Measurements from ENCODE around the gene NELFB. TPM values are rescaled to one million over a fixed set of nuclear protein-coding genes. Genes with fewer than 3 reads are reported as not detected.

NELFB gene
- total and polyA plus RNA-seq, 9 of the 15 experiments (the other 6 are each of a cell fraction or from before 2014, with no cell fraction given): 0.24 to 84.0 (median 29.7) TPM

GRCh38 chr9:137277329-137278041 lies 22.4 kb downstream of the NELFB start, which contains the start of gene TOR4A (continued):
- peak; percentile 36; the same call in 1 of the 2 replicates for TF ChIP-seq NR4A1 (CRISPR knock-in tag; IDR thresholded peaks at IDR 0.05)
- no peak; the same call in 1 of the 2 replicates for TF ChIP-seq NR4A1 (tag; IDR thresholded peaks at IDR 0.05)
- no peak for TF ChIP-seq MITF (IDR thresholded peaks at IDR 0.05)
- TF ChIP-seq FOXJ3 (CRISPR knock-in tag; IDR thresholded peaks at IDR 0.05): no peak
- TF ChIP-seq SMAD2 (IDR thresholded peaks at IDR 0.05; ENCODE audit: low read depth, low read length): no peak
- 0 out of 2 replicates have a peak, but pooled peaks have one; percentile 51 for TF ChIP-seq KLF6 (CRISPR knock-in tag; IDR thresholded peaks at IDR 0.05; ENCODE audit: borderline replicate concordance)
- peak; percentile 75 for TF ChIP-seq JUND (IDR thresholded peaks at IDR 0.05; ENCODE audit: borderline replicate concordance, low read depth, low read length)
- peak; percentile 57; the same call in 1 of the 3 replicates for TF ChIP-seq JUND (tag; IDR thresholded peaks at IDR 0.05; ENCODE audit: borderline replicate concordance, low read depth, low read length)
- TF ChIP-seq CHAMP1 (IDR thresholded peaks at IDR 0.05): no peak
- no peak for TF ChIP-seq CBFA2T3 (IDR thresholded peaks at IDR 0.05)
- TF ChIP-seq FOXK1 (CRISPR knock-in tag; IDR thresholded peaks at IDR 0.05; ENCODE audit: borderline replicate concordance): no peak
- peak; percentile 56 for TF ChIP-seq MBD2 (IDR thresholded peaks at IDR 0.05; ENCODE audit: borderline replicate concordance, low read depth)
- 0 out of 4 replicates have a peak, but pooled peaks of 1 of the 2 experiments have one; percentile 11 for TF ChIP-seq ZMIZ1 (IDR thresholded peaks at IDR 0.05; ENCODE audit: low read depth in 2 of 2, low read length in 2 of 2)
- TF ChIP-seq TEAD2 (tag; IDR thresholded peaks at IDR 0.05): no peak
- TF ChIP-seq RNF2 (IDR thresholded peaks at IDR 0.05): peak; percentile 55
- no peak for TF ChIP-seq SMAD1 (IDR thresholded peaks at IDR 0.05; ENCODE audit: low read depth, low read length, partially characterized antibody)
- no peak for TF ChIP-seq ZNF253 (CRISPR knock-in tag; conservative IDR thresholded peaks at IDR 0.05)
- TF ChIP-seq CREB3L1 (IDR thresholded peaks at IDR 0.05; ENCODE audit: borderline replicate concordance, low read depth): no peak; the same call in 1 of the 2 replicates
- no peak for TF ChIP-seq ZNF140 (CRISPR knock-in tag; IDR thresholded peaks at IDR 0.05)
